GM12875 (cell line): ENCODE data around the gene FRYL.
"Not testable (repeated sequence)": the region's sequence is repeated elsewhere in the genome, so short reads cannot be mapped to it uniquely, and the experiment has no call there.

Experiments
- H3K4me3 ChIP-seq: one replicate; pipeline ENCODE4 v1.5.1; 2011; ENCODE audit warnings: low read depth, low read length, control low read depth
- CTCF ChIP-seq: IDR thresholded peaks from 2 replicates; pipeline ENCODE4 v1.5.1; 2011; ENCODE audit warnings: low read depth, mild to moderate bottlenecking, control low read depth, inconsistent platforms, low read length, moderate library complexity, borderline replicate concordance; ENCODE audit not compliant: insufficient read depth

FRYL gene

GRCh38 chr4:48742412-48742811 lies 37.7 kb downstream of the FRYL start:
- no peak overlapping the region for H3K4me3 ChIP-seq
- no peak for TF ChIP-seq CTCF

- no peak overlapping the region for H3K4me3 ChIP-seq
- no peak for TF ChIP-seq CTCF
Observed at GRCh38 chr4:48739560-48740019, 40.5 kb downstream of the FRYL start.

GRCh38 chr4:48738856-48739255 lies 41.2 kb downstream of the FRYL start:
- TF ChIP-seq CTCF, result no peak
- no peak overlapping the region for H3K4me3 ChIP-seq

- not testable (repeated sequence) for H3K4me3 ChIP-seq
Observed at GRCh38 chr4:48728906-48729496, 51.1 kb downstream of the FRYL start.

GRCh38 chr4:48727666-48728459 lies 52.2 kb downstream of the FRYL start:
- TF ChIP-seq CTCF, result no peak
- no peak overlapping the region for H3K4me3 ChIP-seq

- no peak for TF ChIP-seq CTCF
- no peak overlapping the region for H3K4me3 ChIP-seq
Observed at GRCh38 chr4:48725414-48725813, 54.7 kb downstream of the FRYL start.

- TF ChIP-seq CTCF, result no peak
- no peak overlapping the region for H3K4me3 ChIP-seq
Observed at GRCh38 chr4:48722509-48723446, 57.3 kb downstream of the FRYL start.
